BE2C (cell line): ENCODE data around the gene TMCO6.

Experiments
- DNase-seq: peaks from one replicate; pipeline ENCODE4 v3.0.0-alpha.2; 2020
- H3K27me3 ChIP-seq: fragments of 250-450 bp; sonication (Bioruptor Pico); 2 replicates; pipeline ENCODE4 v1.5.1; 2020; ENCODE audit warnings: mild to moderate bottlenecking
- H3K36me3 ChIP-seq: fragments of 250-450 bp; sonication (Bioruptor Pico); 2 replicates; pipeline ENCODE4 v1.5.1; 2020; ENCODE audit warnings: mild to moderate bottlenecking
- H3K4me1 ChIP-seq: fragments of 250-450 bp; sonication (Bioruptor Pico); 2 replicates; pipeline ENCODE4 v1.5.1; 2020
- H3K4me3 ChIP-seq: 2 replicates; pipeline ENCODE4 v1.5.1; 2011; ENCODE audit warnings: low read depth, low read length
- H3K9me3 ChIP-seq: fragments of 250-450 bp; sonication (Bioruptor Pico); 2 replicates; pipeline ENCODE4 v1.5.1; 2020
- TF ChIP-seq, protein P1 (sequence below): IDR thresholded peaks from 2 replicates; pipeline ENCODE4 v1.5.1; 2012; ENCODE audit warnings: mild to moderate bottlenecking, low read depth, low read length

TMCO6 gene

DNA sequence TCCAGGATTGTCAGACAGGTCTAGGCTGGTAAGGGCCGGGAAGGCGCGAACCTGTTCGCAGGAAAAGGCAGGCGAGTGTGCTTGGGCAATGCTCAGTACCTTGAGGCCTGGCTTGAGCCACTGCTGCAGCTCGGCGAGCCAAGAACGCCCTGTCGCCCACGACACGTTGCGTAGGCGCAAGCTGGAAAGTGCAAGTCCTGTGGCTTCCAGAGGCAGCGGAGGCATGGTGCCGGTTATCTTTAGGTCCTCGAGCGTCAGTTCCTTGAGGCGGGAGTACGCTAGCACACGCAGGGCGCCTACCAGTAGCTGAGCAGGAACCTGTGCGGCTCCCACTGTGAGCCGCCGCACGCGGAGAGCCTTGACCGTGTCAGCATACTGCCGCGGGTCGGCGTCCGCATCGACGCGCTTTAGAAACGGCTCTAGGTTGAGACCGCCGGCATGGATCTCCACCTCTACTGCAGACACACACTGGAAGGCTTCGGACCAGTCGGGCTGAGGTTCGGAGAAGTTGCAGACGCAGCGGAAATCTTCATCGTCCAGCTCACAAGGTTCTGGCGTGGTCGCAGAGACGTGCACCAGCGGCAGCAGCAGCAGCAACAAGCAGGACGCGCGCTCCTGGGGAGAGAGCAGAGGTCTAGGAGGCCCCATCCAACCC, 6.8 kb upstream of the TMCO6 start:
- H3K27me3 ChIP-seq = no peaks in the 10 kb centered on the region; the same call in 1 of the 2 replicates
- peaks cover 5% of the 10 kb centered on the region; the same call in 1 of the 2 replicates for H3K4me1 ChIP-seq
- DNase-seq = peak; percentile 20
- H3K9me3 ChIP-seq = 0 out of 2 replicates have a peak, but pooled peaks cover 2% of the 10 kb centered on the region
- H3K36me3 ChIP-seq = no peaks in the 10 kb centered on the region
- TF ChIP-seq, protein P1, sequence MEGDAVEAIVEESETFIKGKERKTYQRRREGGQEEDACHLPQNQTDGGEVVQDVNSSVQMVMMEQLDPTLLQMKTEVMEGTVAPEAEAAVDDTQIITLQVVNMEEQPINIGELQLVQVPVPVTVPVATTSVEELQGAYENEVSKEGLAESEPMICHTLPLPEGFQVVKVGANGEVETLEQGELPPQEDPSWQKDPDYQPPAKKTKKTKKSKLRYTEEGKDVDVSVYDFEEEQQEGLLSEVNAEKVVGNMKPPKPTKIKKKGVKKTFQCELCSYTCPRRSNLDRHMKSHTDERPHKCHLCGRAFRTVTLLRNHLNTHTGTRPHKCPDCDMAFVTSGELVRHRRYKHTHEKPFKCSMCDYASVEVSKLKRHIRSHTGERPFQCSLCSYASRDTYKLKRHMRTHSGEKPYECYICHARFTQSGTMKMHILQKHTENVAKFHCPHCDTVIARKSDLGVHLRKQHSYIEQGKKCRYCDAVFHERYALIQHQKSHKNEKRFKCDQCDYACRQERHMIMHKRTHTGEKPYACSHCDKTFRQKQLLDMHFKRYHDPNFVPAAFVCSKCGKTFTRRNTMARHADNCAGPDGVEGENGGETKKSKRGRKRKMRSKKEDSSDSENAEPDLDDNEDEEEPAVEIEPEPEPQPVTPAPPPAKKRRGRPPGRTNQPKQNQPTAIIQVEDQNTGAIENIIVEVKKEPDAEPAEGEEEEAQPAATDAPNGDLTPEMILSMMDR = no peak
- peak overlapping the region; percentile 58 for H3K4me3 ChIP-seq

DNA sequence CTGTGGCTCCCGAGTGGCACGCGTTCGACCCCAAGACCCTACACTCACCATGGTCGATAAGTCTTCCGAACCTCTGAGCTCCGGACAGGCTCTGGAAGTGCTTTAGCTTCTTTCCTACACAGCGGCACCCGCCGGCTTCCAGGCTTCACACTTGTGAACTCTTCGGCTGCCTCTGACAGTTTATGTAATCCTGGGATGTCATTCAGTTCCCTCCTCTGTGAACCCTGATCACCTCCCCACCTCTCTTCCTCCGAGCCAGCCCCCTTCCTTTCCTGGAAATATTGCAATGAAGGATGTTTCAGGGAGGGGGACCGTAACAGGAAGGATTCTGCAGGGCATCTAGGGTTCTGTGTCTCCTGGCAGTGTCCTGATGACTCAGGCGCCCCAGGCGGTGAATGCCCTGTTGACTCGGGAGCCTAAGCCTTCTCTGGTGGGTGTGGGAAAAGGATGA, 6.2 kb upstream of the TMCO6 start, which contains the start of gene CD14:
TSS of gene CD14 (minus strand) at position 155 of the 451 bp plus-strand sequence. CDS start at position 51, 104 bp downstream.
- DNase-seq = peak; percentile 77
- TF ChIP-seq, protein P1 = peak; percentile 25
- H3K9me3 ChIP-seq = 0 out of 2 replicates have a peak, but pooled peaks cover 2% of the 10 kb centered on the region
- H3K36me3 ChIP-seq = no peaks in the 10 kb centered on the region
- no peaks in the 10 kb centered on the region; the same call in 1 of the 2 replicates for H3K27me3 ChIP-seq
- peaks cover 5% of the 10 kb centered on the region; the same call in 1 of the 2 replicates for H3K4me1 ChIP-seq
- peak within 1 kb of the TSS; percentile 58 for H3K4me3 ChIP-seq

DNA sequence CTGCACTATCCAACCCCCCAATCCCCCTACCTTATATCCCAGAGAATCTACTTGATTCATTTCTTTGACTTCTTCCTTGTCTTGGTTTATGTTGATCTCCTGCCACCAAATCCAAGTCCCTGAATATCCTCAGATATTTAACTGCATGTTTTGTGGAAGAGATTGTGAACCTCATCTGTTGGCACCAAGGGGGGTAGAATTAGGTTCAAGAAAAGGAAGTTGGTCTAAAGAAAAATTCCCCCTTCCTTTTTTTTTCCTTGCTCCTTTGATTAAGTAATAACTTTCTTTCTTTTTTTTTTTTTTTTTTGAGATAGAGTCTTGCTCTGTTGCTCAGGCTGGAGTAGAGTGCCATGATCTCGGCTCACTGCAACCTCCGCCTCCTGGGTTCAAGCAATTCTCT, 5.8 kb upstream of the TMCO6 start:
- no peaks in the 10 kb centered on the region; the same call in 1 of the 2 replicates for H3K27me3 ChIP-seq
- TF ChIP-seq, protein P1 = no peak
- no peak for DNase-seq
- H3K4me1 ChIP-seq = peaks cover 5% of the 10 kb centered on the region; the same call in 1 of the 2 replicates
- H3K36me3 ChIP-seq = no peaks in the 10 kb centered on the region
- peak overlapping the region; percentile 58 for H3K4me3 ChIP-seq
- 0 out of 2 replicates have a peak, but pooled peaks cover 2% of the 10 kb centered on the region for H3K9me3 ChIP-seq

DNA sequence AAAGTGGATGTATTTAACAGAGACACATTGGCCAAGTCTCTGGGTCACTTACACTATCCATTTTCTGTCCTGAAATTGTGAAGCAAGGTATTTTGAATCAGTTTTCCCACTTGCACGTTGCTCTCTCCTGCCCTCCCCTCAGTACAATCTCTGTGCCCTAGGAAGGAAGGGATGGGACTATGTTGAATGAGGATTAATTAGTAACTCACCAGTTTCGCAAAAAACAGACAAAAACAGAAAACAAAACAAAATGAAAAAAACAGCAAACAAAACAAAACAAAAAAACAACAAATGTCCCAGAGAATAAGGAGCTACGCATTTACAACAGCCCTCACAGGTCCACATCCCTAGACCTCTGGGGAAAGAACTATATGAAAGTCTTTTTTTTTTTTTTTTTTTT, 5.1 kb upstream of the TMCO6 start:
- TF ChIP-seq, protein P1 = no peak
- Histone ChIP-seq H3K9me3 (0 out of 2 replicates have a peak, but pooled peaks cover 2% of the 10 kb centered on the region), H3K36me3 (no peaks in the 10 kb centered on the region), H3K4me1 (peaks cover 9% of the 10 kb centered on the region), H3K4me3 (no peak overlapping the region), H3K27me3 (no peaks in the 10 kb centered on the region; the same call in 1 of the 2 replicates)
- no peak for DNase-seq

DNA sequence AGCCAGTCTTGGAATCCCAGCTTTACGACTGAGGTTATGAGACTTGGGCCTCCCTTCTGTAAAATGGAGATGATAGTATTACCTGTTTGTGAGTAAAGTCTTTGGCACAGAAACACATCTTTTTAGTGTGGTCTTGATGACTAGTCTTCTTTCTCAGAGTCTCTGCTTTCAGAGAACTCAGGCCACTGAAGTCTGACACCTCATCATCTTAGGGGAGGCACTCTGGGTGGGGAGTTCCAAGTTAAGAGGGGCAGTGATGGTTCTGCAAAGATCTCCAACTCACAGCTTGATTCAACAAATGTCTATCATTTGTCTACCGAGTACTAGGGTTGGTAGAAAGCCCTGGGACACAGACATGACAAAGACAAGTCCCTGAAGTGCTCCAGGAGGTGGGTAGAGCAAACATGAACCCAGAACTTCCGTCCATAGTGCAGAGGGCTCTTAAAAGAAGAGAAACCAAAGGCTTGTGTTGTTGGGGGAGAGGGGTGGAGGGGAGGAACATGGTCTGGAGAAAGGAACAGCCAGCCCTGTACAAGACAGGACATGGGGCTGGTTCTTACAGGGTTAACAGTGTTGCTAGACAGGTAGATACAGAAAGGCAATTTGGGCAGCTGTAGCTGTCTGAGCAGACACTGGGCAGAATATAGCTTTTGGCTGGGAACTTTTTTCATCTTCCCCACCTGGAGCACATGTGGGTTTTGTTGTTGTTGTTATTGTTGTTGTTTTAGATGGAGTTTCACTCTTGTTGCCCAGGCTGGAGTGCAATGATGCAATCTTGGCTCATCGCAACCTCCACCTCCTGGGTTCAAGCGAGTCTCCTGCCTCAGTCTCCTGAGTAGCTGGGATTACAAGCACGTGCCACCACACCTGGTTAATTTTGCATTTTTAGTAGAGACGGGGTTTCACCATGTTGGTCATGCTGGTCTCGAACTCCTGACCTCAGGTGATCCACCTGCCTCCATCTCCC, 3.7 kb upstream of the TMCO6 start:
- H3K4me3 ChIP-seq = no peak overlapping the region
- no peak for DNase-seq
- TF ChIP-seq, protein P1 = no peak
- peaks cover 7% of the 10 kb centered on the region for H3K4me1 ChIP-seq
- 0 out of 2 replicates have a peak, but pooled peaks cover 2% of the 10 kb centered on the region for H3K9me3 ChIP-seq
- H3K27me3 ChIP-seq = no peaks in the 10 kb centered on the region; the same call in 1 of the 2 replicates
- no peaks in the 10 kb centered on the region for H3K36me3 ChIP-seq
